ENCODE results near the gene VAPA. TPM values are rescaled to one million over a fixed set of nuclear protein-coding genes. Genes with fewer than 3 reads are reported as not detected.
A peak's percentile ranks its signal among the peaks of the same experiment; 100 is the strongest.
"Not testable (repeated sequence)": the region's sequence is repeated elsewhere in the genome, so short reads cannot be mapped to it uniquely, and the experiment has no call there.

VAPA gene
- total RNA-seq, 1 donor from 2014 or later = 184 TPM

GRCh38 chr18:9910071-9910470 is 3.7 kb upstream of the VAPA start:
- no peak for ATAC-seq
- intact Hi-C loops (cut with DNase I) = no loop called here
- no peak for DNase-seq (ENCODE audit: low spot score)

- intact Hi-C loops (cut with DNase I) = no loop called here
- DNase-seq (ENCODE audit: low spot score) (no peak), ATAC-seq (no peak)
Observed at GRCh38 chr18:9910661-9911060, 3.2 kb upstream of the VAPA start.

- DNase-seq (ENCODE audit: low spot score) (no peak), ATAC-seq (no peak)
- intact Hi-C loops (cut with DNase I) = no loop called here
Observed at GRCh38 chr18:9911226-9911625, 2.6 kb upstream of the VAPA start.

- DNase-seq (ENCODE audit: low spot score); ATAC-seq; intact Hi-C loops (cut with DNase I): not testable (repeated sequence)
Observed at GRCh38 chr18:9912285-9912684, 1.5 kb upstream of the VAPA start.

- peak; percentile 32 for ATAC-seq
- intact Hi-C loops (cut with DNase I) = no loop called here
- no peak for DNase-seq (ENCODE audit: low spot score)
Observed at GRCh38 chr18:9913151-9913525, 678 bp upstream of the VAPA start.

GRCh38 chr18:9914334-9914583 is 443 bp downstream of the VAPA start:
- no peak for DNase-seq (ENCODE audit: low spot score)
- no peak for ATAC-seq
- intact Hi-C loops (cut with DNase I) = no loop called here

- DNase-seq (ENCODE audit: low spot score) (peak; percentile 81), ATAC-seq (no peak)
- intact Hi-C loops (cut with DNase I) = no loop called here
Observed at GRCh38 chr18:9914584-9915290, 921 bp downstream of the VAPA start.

GRCh38 chr18:9915291-9916076 is 1.7 kb downstream of the VAPA start:
- no peak for ATAC-seq
- intact Hi-C loops (cut with DNase I) = no loop called here
- DNase-seq (ENCODE audit: low spot score) = no peak

- intact Hi-C loops (cut with DNase I) = no loop called here
- ATAC-seq = no peak
- no peak for DNase-seq (ENCODE audit: low spot score)
Observed at GRCh38 chr18:9916077-9916639, 2.3 kb downstream of the VAPA start.

- DNase-seq (ENCODE audit: low spot score) (no peak), ATAC-seq (no peak)
- intact Hi-C loops (cut with DNase I) = no loop called here
Observed at GRCh38 chr18:9916808-9917207, 3.0 kb downstream of the VAPA start.

- ATAC-seq = no peak
- intact Hi-C loops (cut with DNase I) = no loop called here
- DNase-seq (ENCODE audit: low spot score) = no peak
Observed at GRCh38 chr18:9918016-9918680, 4.3 kb downstream of the VAPA start.

GRCh38 chr18:9919564-9920232 is 5.9 kb downstream of the VAPA start:
- DNase-seq (ENCODE audit: low spot score) = no peak
- ATAC-seq = no peak
- intact Hi-C loops (cut with DNase I) = no loop called here

GRCh38 chr18:9922592-9923311 is 8.9 kb downstream of the VAPA start:
- ATAC-seq (no peak), DNase-seq (ENCODE audit: low spot score) (no peak)
- intact Hi-C loops (cut with DNase I) = no loop called here

- no peak for ATAC-seq
- DNase-seq (ENCODE audit: low spot score) = no peak
- intact Hi-C loops (cut with DNase I) = no loop called here
Observed at GRCh38 chr18:9924371-9924943, 10.6 kb downstream of the VAPA start.

- DNase-seq (ENCODE audit: low spot score) (no peak), ATAC-seq (peak; percentile 70)
- intact Hi-C loops (cut with DNase I) = no loop called here
Observed at GRCh38 chr18:9925369-9925768, 11.6 kb downstream of the VAPA start.

GRCh38 chr18:9925795-9926194 is 12.0 kb downstream of the VAPA start:
- DNase-seq (ENCODE audit: low spot score) = no peak
- ATAC-seq = no peak
- intact Hi-C loops (cut with DNase I) = no loop called here

GRCh38 chr18:9926223-9926894 is 12.5 kb downstream of the VAPA start:
- DNase-seq (ENCODE audit: low spot score) (no peak), ATAC-seq (no peak)
- intact Hi-C loops (cut with DNase I) = no loop called here

- no peak for DNase-seq (ENCODE audit: low spot score)
Observed at GRCh38 chr18:9926977-9927376, 13.2 kb downstream of the VAPA start.

More at GRCh38 chr18:9926977-9927376, 13.2 kb downstream of the VAPA start:
- intact Hi-C loops (cut with DNase I) = no loop called here
- no peak for ATAC-seq

Data from sciatic nerve (tissue), 2 donors.